Naive thymus-derived CD4-positive, alpha-beta T cell (primary cell): Measurements from ENCODE around the gene STIP1. TPM values are rescaled to one million over a fixed set of nuclear protein-coding genes. Genes with fewer than 3 reads are reported as not detected.

Experiments
- ATAC-seq: fragments of 150-1000 bp; cut with Tn5 transposase; 2 replicates; pipeline ENCODE4 v1.10.0; 2021; ENCODE audit warnings: mild to moderate bottlenecking, moderate library complexity
- CTCF ChIA-PET: fragments of 350-600 bp; sonication (Branson Sonifier 250); formaldehyde crosslinking; loops from one replicate; lab custom pipeline; 2021; ENCODE audit warnings: antibody characterized with exemption; lab: Charles Lee
- POLR2A ChIA-PET: fragments of 350-600 bp; sonication (Branson Sonifier 250); formaldehyde crosslinking; loops from one replicate; lab custom pipeline; 2021; ENCODE audit warnings: antibody characterized with exemption, inconsistent platforms; lab: Charles Lee
- DNase-seq, 9 donors: peaks; one replicate each; pipeline versions ENCODE4 v3.0.0 to v3.0.0-alpha.2; 2020 to 2022; ENCODE audit warnings: mixed read lengths in 1 of 9
- H3K27ac ChIP-seq: one replicate; pipeline ENCODE4 v1.7.0; 2013; ENCODE audit warnings: mild to moderate bottlenecking, low read depth, low read length, moderate library complexity
- H3K27me3 ChIP-seq, 2 donors: one replicate each; pipeline ENCODE4 v1.7.0; 2013; ENCODE audit warnings: low read length in 2 of 2, mild to moderate bottlenecking in 2 of 2, moderate library complexity in 2 of 2; ENCODE audit not compliant: control insufficient read depth in 2 of 2, insufficient read depth in 2 of 2
- H3K36me3 ChIP-seq, 3 experiments: 1 replicate in 2 of 3; 2 replicates in 1 of 3; pipeline ENCODE4 v1.7.0; 2013; ENCODE audit warnings: low read length in 3 of 3, mild to moderate bottlenecking in 3 of 3, moderate library complexity in 1 of 3; ENCODE audit not compliant: insufficient read depth in 3 of 3, control insufficient read depth in 2 of 3
- H3K4me1 ChIP-seq, 2 donors: one replicate each; pipeline ENCODE4 v1.7.0; 2013; ENCODE audit warnings: low read length in 2 of 2, mild to moderate bottlenecking in 2 of 2, moderate library complexity in 1 of 2; ENCODE audit not compliant: control insufficient read depth in 2 of 2, insufficient read depth in 2 of 2
- H3K4me3 ChIP-seq: 2 replicates; pipeline ENCODE4 v1.7.0; 2013; ENCODE audit warnings: mild to moderate bottlenecking, low read length
- H3K9me3 ChIP-seq, 3 experiments: 1 replicate in 2 of 3; 2 replicates in 1 of 3; pipeline ENCODE4 v1.7.0; 2013; ENCODE audit warnings: low read length in 3 of 3; ENCODE audit not compliant: control insufficient read depth in 2 of 3
- H3K27ac Mint-ChIP-seq, 9 donors: one replicate each; pipeline ENCODE4 v1.8.0; 2020 to 2022; ENCODE audit warnings: mixed read lengths in 9 of 9, mild to moderate bottlenecking in 8 of 9, moderate library complexity in 5 of 9, inconsistent platforms in 2 of 9
- H3K27me3 Mint-ChIP-seq, 5 donors: one replicate each; pipeline ENCODE4 v1.8.0; 2021 to 2022; ENCODE audit warnings: mixed read lengths in 5 of 5, mild to moderate bottlenecking in 1 of 5
- H3K36me3 Mint-ChIP-seq, 5 donors: one replicate each; pipeline ENCODE4 v1.8.0; 2020 to 2022; ENCODE audit warnings: mixed read lengths in 5 of 5, mild to moderate bottlenecking in 3 of 5, inconsistent platforms in 1 of 5
- H3K4me1 Mint-ChIP-seq, 7 donors: one replicate each; pipeline ENCODE4 v1.8.0; 2020 to 2022; ENCODE audit warnings: mixed read lengths in 7 of 7, mild to moderate bottlenecking in 3 of 7, inconsistent platforms in 1 of 7
- H3K4me3 Mint-ChIP-seq, 10 donors: one replicate each; pipeline ENCODE4 v1.8.0; 2020 to 2022; ENCODE audit warnings: mild to moderate bottlenecking in 10 of 10, mixed read lengths in 10 of 10, moderate library complexity in 6 of 10, inconsistent platforms in 2 of 10
- H3K9me3 Mint-ChIP-seq, 11 donors: one replicate each; pipeline ENCODE4 v1.8.0; 2020 to 2022; ENCODE audit warnings: mixed read lengths in 11 of 11, mild to moderate bottlenecking in 4 of 11, inconsistent platforms in 1 of 11, moderate library complexity in 1 of 11
- intact Hi-C, 2 donors: fragments of 100-400 bp; cut with micrococcal nuclease; formaldehyde crosslinking; loops; one replicate each; pipeline ENCODE4 v1.15.1; 2023
- polyA plus RNA-seq, 2 donors: library from polyadenylated mRNA; unstranded; fragments of 300-500 nt; fragmentation: Illumina TruSeq; gene quantifications; one replicate each; pipeline ENCODE4 v1.2.3, GENCODE V29; 2021
- total RNA-seq, 6 experiments: library from RNA in 5 of 6; stranded (reverse) in 5 of 6; gene quantifications; 1 replicate in 5 of 6; 2 replicates in 1 of 6; pipeline ENCODE4 v1.2.3 and lab custom pipeline; 2021 to 2026

The STIP1 gene
- total and polyA plus RNA-seq, 7 experiments from 2014 or later = 45.1 to 243 (median 88.8) TPM

- H3K27ac Mint-ChIP-seq = no peak overlapping the region
- no peak overlapping the region for H3K4me3 ChIP-seq
- no peaks in the 10 kb centered on the region for H3K36me3 ChIP-seq
- no peak for DNase-seq
- ChIA-PET POLR2A (no interaction called here), CTCF (interaction anchor here (0.7 to 3.5 kb wide), 4 partner anchors 150 to 315 kb away, joined by 3 to 25 read pairs (median 10); no protein-coding TSS in a partner anchor)
- H3K27me3 ChIP-seq = no peaks in the 10 kb centered on the region
- H3K9me3 Mint-ChIP-seq = no peaks in the 10 kb centered on the region
- no peaks in the 10 kb centered on the region for H3K9me3 ChIP-seq
- H3K27me3 Mint-ChIP-seq = peaks cover 0 to 5% (median 0%) of the 10 kb centered on the region in 5 donors
- H3K4me3 Mint-ChIP-seq = no peak overlapping the region
- H3K27ac ChIP-seq = no peak overlapping the region
- no peaks in the 10 kb centered on the region for H3K4me1 ChIP-seq
- no peaks in the 10 kb centered on the region for H3K36me3 Mint-ChIP-seq
- intact Hi-C loops = loop anchor here in 1 of 2 donors (10.0 kb wide), 1 partner anchor 1116 kb away; no protein-coding TSS in a partner anchor
- ATAC-seq = no peak
- peaks cover 0 to 17% (median 5%) of the 10 kb centered on the region in 7 donors for H3K4me1 Mint-ChIP-seq
These were observed 35.3 kb upstream of the STIP1 start for GRCh38 chr11:64150481-64151239.

GRCh38 chr11:64151337-64151736 lies 34.6 kb upstream of the STIP1 start:
- no peaks in the 10 kb centered on the region for H3K9me3 Mint-ChIP-seq

DNA sequence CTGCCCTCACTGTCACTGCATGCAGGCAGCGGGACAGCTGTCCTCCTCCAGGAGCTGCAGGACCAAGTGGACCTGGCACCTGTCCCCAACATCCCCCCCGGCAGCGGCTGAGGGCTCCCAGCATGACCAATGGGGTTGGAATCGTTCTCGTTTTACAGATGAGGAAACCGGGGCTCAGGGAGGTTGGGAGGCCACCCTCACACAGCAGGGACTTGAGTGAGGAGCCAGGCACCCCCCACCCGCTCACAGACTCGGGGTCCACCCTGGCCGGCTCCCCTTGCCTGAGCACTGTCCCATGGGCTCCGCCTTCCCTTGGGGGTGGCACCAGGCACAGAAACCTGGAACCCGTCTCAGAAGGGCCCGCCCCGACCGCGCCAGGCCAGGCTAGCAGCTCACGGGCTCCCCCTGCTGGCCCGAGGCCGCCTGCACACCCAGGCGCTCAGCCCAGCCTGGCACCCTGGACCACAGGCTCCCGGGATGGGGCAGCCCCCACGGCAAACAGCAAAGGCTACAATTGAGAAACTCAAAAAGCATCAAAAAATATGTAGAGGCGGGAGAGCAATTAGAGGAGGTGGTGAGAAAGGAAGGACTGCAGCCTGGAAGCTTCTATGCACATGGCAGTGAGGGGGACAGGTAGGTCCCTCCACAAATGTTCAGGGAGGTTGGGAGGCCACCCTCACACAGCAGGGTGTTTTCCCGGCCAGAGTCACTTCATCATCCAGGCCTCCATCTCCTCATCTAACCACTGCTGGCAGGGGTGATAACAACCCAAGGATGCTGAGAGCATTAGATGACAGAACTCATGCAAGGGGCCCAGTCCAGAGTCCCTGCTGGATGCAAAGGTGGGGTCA lies 32.9 kb upstream of the STIP1 start:
- CTCF ChIA-PET = interaction anchor here (0.6 to 3.5 kb wide), 6 partner anchors 9 to 387 kb away, joined by 3 to 25 read pairs (median 4); partner anchors contain the start of gene ZFTA

More at GRCh38 chr11:64151337-64151736, 34.6 kb upstream of the STIP1 start:
- Histone ChIP-seq H3K27ac (no peak overlapping the region), H3K36me3 (no peaks in the 10 kb centered on the region), H3K4me1 (no peaks in the 10 kb centered on the region), H3K27me3 (no peaks in the 10 kb centered on the region), H3K9me3 (no peaks in the 10 kb centered on the region), H3K4me3 (no peak overlapping the region)
- CTCF ChIA-PET = interaction anchor here (0.8 to 3.5 kb wide), 3 partner anchors 150 to 314 kb away, joined by 3 to 25 read pairs (median 13); no protein-coding TSS in a partner anchor
- Mint-ChIP-seq H3K4me1 (peaks cover 0 to 14% (median 5%) of the 10 kb centered on the region in 7 donors), H3K4me3 (no peak overlapping the region), H3K27me3 (peaks cover 0 to 5% (median 0%) of the 10 kb centered on the region in 5 donors), H3K27ac (peak overlapping the region in 1 of 9 donors; percentile 46), H3K36me3 (no peaks in the 10 kb centered on the region)
- intact Hi-C loops = loop anchor here in 1 of 2 donors (10.0 kb wide), 1 partner anchor 1117 kb away; no protein-coding TSS in a partner anchor
- DNase-seq (no peak), ATAC-seq (no peak)
- POLR2A ChIA-PET = interaction anchor here (1.3 kb wide), 1 partner anchor 15 kb away, joined by 3 read pairs; the partner anchor contains the start of gene MACROD1

GRCh38 chr11:64153812-64154211 lies 32.2 kb upstream of the STIP1 start:
- H3K36me3 Mint-ChIP-seq = no peaks in the 10 kb centered on the region
- intact Hi-C loops = loop anchor here (1.0 to 10.0 kb wide), 3 partner anchors 154 to 1119 kb away; no protein-coding TSS in a partner anchor

More for the DNA sequence above, 32.9 kb upstream of the STIP1 start:
- no peaks in the 10 kb centered on the region for H3K9me3 Mint-ChIP-seq
- no peak overlapping the region for H3K27ac Mint-ChIP-seq
- POLR2A ChIA-PET = interaction anchor here (0.8 to 1.3 kb wide), 2 partner anchors 13 to 1392 kb away, joined by 3 read pairs; partner anchors contain the start of genes MACROD1 and POLR2G
- Histone ChIP-seq H3K27me3 (no peaks in the 10 kb centered on the region), H3K27ac (no peak overlapping the region), H3K9me3 (no peaks in the 10 kb centered on the region), H3K4me1 (no peaks in the 10 kb centered on the region), H3K36me3 (no peaks in the 10 kb centered on the region), H3K4me3 (no peak overlapping the region)
- no peaks in the 10 kb centered on the region for H3K36me3 Mint-ChIP-seq
- intact Hi-C loops = loop anchor here (1.0 to 10.0 kb wide), 3 partner anchors 153 to 1118 kb away; no protein-coding TSS in a partner anchor
- H3K4me3 Mint-ChIP-seq = no peak overlapping the region
- H3K27me3 Mint-ChIP-seq = peaks cover 0 to 5% (median 0%) of the 10 kb centered on the region in 5 donors
- H3K4me1 Mint-ChIP-seq = peaks cover 0 to 11% (median 3%) of the 10 kb centered on the region in 7 donors
- peak; percentile 40 to 84 (median 62) for DNase-seq
- peak; percentile 95 for ATAC-seq

DNA sequence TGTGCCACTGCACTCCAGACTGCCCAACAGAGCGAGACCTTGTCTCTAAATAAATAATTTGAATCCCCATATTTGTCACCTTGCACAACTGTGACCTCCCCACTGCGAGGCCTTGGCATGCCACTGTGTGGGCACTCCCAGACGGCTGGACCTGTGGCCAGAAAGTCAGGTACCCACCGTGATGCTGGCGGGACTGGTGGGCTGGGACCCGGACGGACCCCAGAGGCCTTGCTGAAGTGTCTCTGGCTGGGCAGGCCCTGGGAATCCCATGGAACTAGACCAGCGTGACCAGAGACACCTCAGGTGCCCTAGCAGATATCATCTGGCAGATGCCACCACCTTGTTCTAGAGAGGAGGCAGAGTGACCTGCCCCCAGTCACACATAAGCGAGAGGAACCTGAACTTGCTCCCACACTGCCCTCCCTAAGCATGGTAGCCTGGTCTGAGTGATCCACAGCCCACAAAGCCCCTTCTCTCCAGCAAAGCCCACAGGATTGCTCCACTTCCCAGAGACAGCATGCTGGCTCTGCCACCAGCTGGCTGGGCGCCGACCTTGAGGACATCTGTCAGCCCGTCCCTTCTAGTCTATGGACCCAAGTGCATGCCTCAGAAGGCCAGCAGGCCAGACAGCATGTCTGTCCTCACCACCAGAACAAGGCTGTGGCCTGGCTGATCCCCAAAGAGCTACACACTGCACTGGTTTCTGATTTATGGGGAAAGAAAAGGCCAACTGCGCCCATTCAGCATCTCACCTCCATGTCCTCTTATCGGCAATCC lies 29.5 kb upstream of the STIP1 start:
- Histone ChIP-seq H3K36me3 (no peaks in the 10 kb centered on the region), H3K4me3 (no peak overlapping the region), H3K9me3 (no peaks in the 10 kb centered on the region), H3K27ac (no peak overlapping the region), H3K27me3 (no peaks in the 10 kb centered on the region), H3K4me1 (no peaks in the 10 kb centered on the region)
- H3K9me3 Mint-ChIP-seq = no peaks in the 10 kb centered on the region
- ATAC-seq (no peak), DNase-seq (no peak)
- POLR2A ChIA-PET = no interaction called here
- no peaks in the 10 kb centered on the region for H3K36me3 Mint-ChIP-seq
- CTCF ChIA-PET = no interaction called here
- H3K4me3 Mint-ChIP-seq = no peak overlapping the region
- intact Hi-C loops = loop anchor here in 1 of 2 donors (10.0 kb wide), 1 partner anchor 1122 kb away; no protein-coding TSS in a partner anchor
- H3K27me3 Mint-ChIP-seq = peaks cover 0 to 5% (median 0%) of the 10 kb centered on the region in 5 donors
- H3K4me1 Mint-ChIP-seq = peaks cover 0 to 11% (median 0%) of the 10 kb centered on the region in 7 donors
- H3K27ac Mint-ChIP-seq = no peak overlapping the region

More at GRCh38 chr11:64153812-64154211, 32.2 kb upstream of the STIP1 start:
- ATAC-seq (no peak), DNase-seq (no peak)
- peaks cover 0 to 5% (median 0%) of the 10 kb centered on the region in 5 donors for H3K27me3 Mint-ChIP-seq
- no peaks in the 10 kb centered on the region for H3K4me1 ChIP-seq
- no peaks in the 10 kb centered on the region for H3K27me3 ChIP-seq
- H3K4me3 ChIP-seq = no peak overlapping the region
- H3K27ac ChIP-seq = no peak overlapping the region
- no peaks in the 10 kb centered on the region for H3K36me3 ChIP-seq
- ChIA-PET CTCF (interaction anchor here (1.0 kb wide), 1 partner anchor 154 kb away, joined by 4 read pairs; no protein-coding TSS in a partner anchor), POLR2A (no interaction called here)
- no peak overlapping the region for H3K27ac Mint-ChIP-seq
- H3K9me3 Mint-ChIP-seq = no peaks in the 10 kb centered on the region
- H3K4me1 Mint-ChIP-seq = peaks cover 0 to 11% (median 0%) of the 10 kb centered on the region in 7 donors
- H3K4me3 Mint-ChIP-seq = no peak overlapping the region
- H3K9me3 ChIP-seq = no peaks in the 10 kb centered on the region
